ENCODE data around the gene LPO. TPM values are rescaled to one million over a fixed set of nuclear protein-coding genes. Genes with fewer than 3 reads are reported as not detected.

The LPO gene
- total RNA-seq, 1 donor from 2014 or later = not detected

- Mint-ChIP-seq H3K4me3 (no peak overlapping the region), H3K27me3 (ENCODE audit: low read depth) (peaks cover 80% of the 10 kb centered on the region), H3K9me3 (no peaks in the 10 kb centered on the region), H3K4me1 (no peaks in the 10 kb centered on the region), H3K36me3 (ENCODE audit: low read depth) (no peaks in the 10 kb centered on the region), H3K27ac (ENCODE audit: unreplicated experiment) (no peak overlapping the region)
- TF ChIP-seq, protein P1, sequence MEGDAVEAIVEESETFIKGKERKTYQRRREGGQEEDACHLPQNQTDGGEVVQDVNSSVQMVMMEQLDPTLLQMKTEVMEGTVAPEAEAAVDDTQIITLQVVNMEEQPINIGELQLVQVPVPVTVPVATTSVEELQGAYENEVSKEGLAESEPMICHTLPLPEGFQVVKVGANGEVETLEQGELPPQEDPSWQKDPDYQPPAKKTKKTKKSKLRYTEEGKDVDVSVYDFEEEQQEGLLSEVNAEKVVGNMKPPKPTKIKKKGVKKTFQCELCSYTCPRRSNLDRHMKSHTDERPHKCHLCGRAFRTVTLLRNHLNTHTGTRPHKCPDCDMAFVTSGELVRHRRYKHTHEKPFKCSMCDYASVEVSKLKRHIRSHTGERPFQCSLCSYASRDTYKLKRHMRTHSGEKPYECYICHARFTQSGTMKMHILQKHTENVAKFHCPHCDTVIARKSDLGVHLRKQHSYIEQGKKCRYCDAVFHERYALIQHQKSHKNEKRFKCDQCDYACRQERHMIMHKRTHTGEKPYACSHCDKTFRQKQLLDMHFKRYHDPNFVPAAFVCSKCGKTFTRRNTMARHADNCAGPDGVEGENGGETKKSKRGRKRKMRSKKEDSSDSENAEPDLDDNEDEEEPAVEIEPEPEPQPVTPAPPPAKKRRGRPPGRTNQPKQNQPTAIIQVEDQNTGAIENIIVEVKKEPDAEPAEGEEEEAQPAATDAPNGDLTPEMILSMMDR (conservative IDR thresholded peaks at IDR 0.05) = no peak
- no peak for DNase-seq (ENCODE audit: low read depth, low spot score)
Observed at GRCh38 chr17:58234512-58234911, 3.9 kb upstream of the LPO start.

DNA sequence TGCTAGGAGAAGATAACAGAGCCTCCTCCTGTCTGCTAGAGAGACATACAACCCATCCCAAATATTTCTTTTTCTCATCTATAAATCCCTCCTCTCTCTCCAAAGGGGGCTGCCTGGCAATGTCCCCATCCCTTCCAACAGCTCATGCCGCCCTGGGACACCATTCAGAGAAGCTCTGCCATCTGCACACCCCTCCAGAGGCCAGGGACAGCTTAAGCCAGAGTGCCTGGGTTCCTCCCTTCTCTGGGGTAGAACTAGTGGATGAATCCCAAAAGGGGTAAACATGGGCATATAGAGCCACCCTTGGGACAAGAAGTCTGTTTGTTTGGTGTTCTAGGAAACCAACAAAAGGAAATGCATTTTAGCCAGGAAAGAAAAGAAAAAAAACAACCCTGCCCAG, 2.6 kb upstream of the LPO start:
- H3K27me3 Mint-ChIP-seq (ENCODE audit: low read depth) = peaks cover 92% of the 10 kb centered on the region
- no peak overlapping the region for H3K27ac Mint-ChIP-seq (ENCODE audit: unreplicated experiment)
- no peaks in the 10 kb centered on the region for H3K36me3 Mint-ChIP-seq (ENCODE audit: low read depth)
- H3K4me1 Mint-ChIP-seq = no peaks in the 10 kb centered on the region
- TF ChIP-seq, protein P1 (conservative IDR thresholded peaks at IDR 0.05) = no peak
- no peak overlapping the region for H3K4me3 Mint-ChIP-seq
- no peaks in the 10 kb centered on the region for H3K9me3 Mint-ChIP-seq
- DNase-seq (ENCODE audit: low read depth, low spot score) = no peak

- Mint-ChIP-seq H3K36me3 (ENCODE audit: low read depth) (no peaks in the 10 kb centered on the region), H3K4me1 (no peaks in the 10 kb centered on the region), H3K27me3 (ENCODE audit: low read depth) (peaks cover 92% of the 10 kb centered on the region), H3K4me3 (no peak overlapping the region), H3K9me3 (no peaks in the 10 kb centered on the region), H3K27ac (ENCODE audit: unreplicated experiment) (no peak overlapping the region)
- no peak for DNase-seq (ENCODE audit: low read depth, low spot score)
- TF ChIP-seq, protein P1 (conservative IDR thresholded peaks at IDR 0.05) = no peak
Observed at GRCh38 chr17:58236394-58236793, 2.0 kb upstream of the LPO start.

DNA sequence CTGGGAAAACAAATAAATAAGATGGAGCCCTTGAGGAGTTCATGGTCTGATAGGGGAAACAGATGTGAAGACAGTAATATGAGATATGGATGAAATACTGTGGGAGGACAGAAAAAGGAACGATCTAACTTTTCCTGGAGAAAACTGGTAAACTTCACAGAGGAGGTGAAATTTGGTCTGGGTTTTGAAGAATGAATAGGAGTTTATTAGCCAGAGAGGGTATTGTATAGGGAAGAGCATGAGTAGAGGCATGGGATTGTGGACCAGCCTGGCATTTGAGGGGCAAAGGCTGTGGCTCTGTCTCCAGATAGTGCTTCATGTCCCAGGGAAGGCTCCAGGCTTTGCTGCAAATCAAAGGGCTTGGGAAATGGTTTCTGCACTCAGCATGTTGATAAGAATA, 1.6 kb downstream of the LPO start:
- H3K4me3 Mint-ChIP-seq = no peak overlapping the region
- no peak overlapping the region for H3K27ac Mint-ChIP-seq (ENCODE audit: unreplicated experiment)
- TF ChIP-seq, protein P1 (conservative IDR thresholded peaks at IDR 0.05) = no peak
- no peaks in the 10 kb centered on the region for H3K36me3 Mint-ChIP-seq (ENCODE audit: low read depth)
- H3K27me3 Mint-ChIP-seq (ENCODE audit: low read depth) = peaks cover 96% of the 10 kb centered on the region
- no peaks in the 10 kb centered on the region for H3K9me3 Mint-ChIP-seq
- no peak for DNase-seq (ENCODE audit: low read depth, low spot score)
- H3K4me1 Mint-ChIP-seq = no peaks in the 10 kb centered on the region

- H3K36me3 Mint-ChIP-seq (ENCODE audit: low read depth) = no peaks in the 10 kb centered on the region
- DNase-seq (ENCODE audit: low read depth, low spot score) = no peak
- H3K27ac Mint-ChIP-seq (ENCODE audit: unreplicated experiment) = no peak overlapping the region
- TF ChIP-seq, protein P1 (conservative IDR thresholded peaks at IDR 0.05) = no peak
- no peaks in the 10 kb centered on the region for H3K9me3 Mint-ChIP-seq
- H3K4me3 Mint-ChIP-seq = no peak overlapping the region
- no peaks in the 10 kb centered on the region for H3K4me1 Mint-ChIP-seq
- H3K27me3 Mint-ChIP-seq (ENCODE audit: low read depth) = peaks cover 93% of the 10 kb centered on the region
Observed at GRCh38 chr17:58242171-58242784, 3.9 kb downstream of the LPO start.

Measured in neural crest cell (in vitro differentiated cells).